ENCODE data around the gene SH3TC1. TPM values are rescaled to one million over a fixed set of nuclear protein-coding genes. Genes with fewer than 3 reads are reported as not detected.

SH3TC1 gene
- total RNA-seq, 1 donor from 2014 or later: 1.2 TPM

- no peak overlapping the region for H3K27ac Mint-ChIP-seq (ENCODE audit: unreplicated experiment)
- H3K36me3 ChIP-seq (ENCODE audit: insufficient read depth, low read length): no peaks in the 10 kb centered on the region
Observed at GRCh38 chr4:8259743-8260430, 60.8 kb downstream of the SH3TC1 start.

GRCh38 chr4:8260656-8261111 lies 61.6 kb downstream of the SH3TC1 start:
- peaks cover 8% of the 10 kb centered on the region for H3K9me3 Mint-ChIP-seq (ENCODE audit: unreplicated experiment)
- peaks cover 10% of the 10 kb centered on the region for H3K27me3 ChIP-seq (ENCODE audit: insufficient read depth, low read length)
- H3K4me2 ChIP-seq (ENCODE audit: low read length): peak overlapping the region; percentile 17
- H3K9ac ChIP-seq (ENCODE audit: low read length): no peak overlapping the region
- H3K27me3 Mint-ChIP-seq (ENCODE audit: low read depth, unreplicated experiment): peaks cover 26% of the 10 kb centered on the region
- no peak overlapping the region for H3K4me3 Mint-ChIP-seq (ENCODE audit: unreplicated experiment)
- no peak overlapping the region for H3K27ac ChIP-seq (ENCODE audit: low read depth, low read length)
- peaks cover 14% of the 10 kb centered on the region for H3K4me1 ChIP-seq (ENCODE audit: insufficient read depth, low read length)
- no peaks in the 10 kb centered on the region for H3K36me3 ChIP-seq (ENCODE audit: insufficient read depth, low read length)
- peak overlapping the region; percentile 32 for H2AFZ ChIP-seq (ENCODE audit: low read depth, low read length)
- DNase-seq (ENCODE audit: low read depth) (peak; percentile 76), FAIRE-seq (no peak)
- H4K20me1 ChIP-seq (ENCODE audit: insufficient read depth, low read length): no peaks in the 10 kb centered on the region
- no peaks in the 10 kb centered on the region for H3K79me2 ChIP-seq (ENCODE audit: insufficient read depth, low read length)
- H3K36me3 Mint-ChIP-seq (ENCODE audit: low read depth, unreplicated experiment): no peaks in the 10 kb centered on the region
- H3K4me3 ChIP-seq (ENCODE audit: insufficient read depth, low read depth, low read length): no peak overlapping the region
- no peaks in the 10 kb centered on the region for H3K4me1 Mint-ChIP-seq (ENCODE audit: low read depth, unreplicated experiment)
- no peaks in the 10 kb centered on the region for H3K9me3 ChIP-seq (ENCODE audit: insufficient read depth, low read depth, low read length)
- TF ChIP-seq EZH2 (IDR thresholded peaks at IDR 0.05; ENCODE audit: insufficient read depth, low read length) (no peak), CTCF (IDR thresholded peaks at IDR 0.05; ENCODE audit: insufficient read depth, low read depth, low read length) (no peak)
- H3K27ac Mint-ChIP-seq (ENCODE audit: unreplicated experiment): no peak overlapping the region

More at GRCh38 chr4:8259743-8260430, 60.8 kb downstream of the SH3TC1 start:
- Mint-ChIP-seq H3K36me3 (ENCODE audit: low read depth, unreplicated experiment) (no peaks in the 10 kb centered on the region), H3K4me3 (ENCODE audit: unreplicated experiment) (no peak overlapping the region), H3K9me3 (ENCODE audit: unreplicated experiment) (peaks cover 8% of the 10 kb centered on the region), H3K4me1 (ENCODE audit: low read depth, unreplicated experiment) (no peaks in the 10 kb centered on the region), H3K27me3 (ENCODE audit: low read depth, unreplicated experiment) (peaks cover 25% of the 10 kb centered on the region)
- TF ChIP-seq CTCF (IDR thresholded peaks at IDR 0.05; ENCODE audit: insufficient read depth, low read depth, low read length): no peak
- TF ChIP-seq EZH2 (IDR thresholded peaks at IDR 0.05; ENCODE audit: insufficient read depth, low read length): no peak
- H3K79me2 ChIP-seq (ENCODE audit: insufficient read depth, low read length): no peaks in the 10 kb centered on the region
- no peak overlapping the region for H3K4me2 ChIP-seq (ENCODE audit: low read length)
- no peaks in the 10 kb centered on the region for H3K9me3 ChIP-seq (ENCODE audit: insufficient read depth, low read depth, low read length)
- DNase-seq (ENCODE audit: low read depth): no peak
- H4K20me1 ChIP-seq (ENCODE audit: insufficient read depth, low read length): no peaks in the 10 kb centered on the region
- FAIRE-seq: no peak
- no peak overlapping the region for H2AFZ ChIP-seq (ENCODE audit: low read depth, low read length)
- peaks cover 10% of the 10 kb centered on the region for H3K27me3 ChIP-seq (ENCODE audit: insufficient read depth, low read length)
- no peak overlapping the region for H3K4me3 ChIP-seq (ENCODE audit: insufficient read depth, low read depth, low read length)
- no peak overlapping the region for H3K27ac ChIP-seq (ENCODE audit: low read depth, low read length)
- H3K4me1 ChIP-seq (ENCODE audit: insufficient read depth, low read length): peaks cover 14% of the 10 kb centered on the region
- no peak overlapping the region for H3K9ac ChIP-seq (ENCODE audit: low read length)
